ENCODE data around the gene C1orf141.
A peak's percentile ranks its signal among the peaks of the same experiment; 100 is the strongest.
"Not testable (repeated sequence)": the region's sequence is repeated elsewhere in the genome, so short reads cannot be mapped to it uniquely, and the experiment has no call there.

The C1orf141 gene

DNA sequence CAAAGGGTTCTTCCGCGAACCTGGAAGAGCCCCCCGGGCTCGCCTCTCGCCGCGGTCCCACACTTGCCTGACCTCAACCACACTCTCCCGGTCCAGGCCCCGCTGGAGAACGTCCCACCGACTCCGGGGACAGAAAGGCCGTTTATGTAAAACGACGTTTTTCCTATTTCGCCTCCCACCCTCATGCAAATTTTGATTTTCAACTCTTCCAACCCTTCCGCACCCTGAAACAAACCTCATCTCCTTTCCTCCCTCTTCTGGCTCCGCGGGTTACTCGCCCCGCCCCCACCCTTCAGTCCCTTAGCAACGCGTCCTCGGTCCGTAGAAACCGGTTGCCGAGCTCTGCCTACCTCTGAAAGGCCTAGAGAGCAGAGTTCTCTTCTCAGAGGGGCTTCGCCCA lies at the start of gene C1orf141:
C1orf141 (minus strand) TSS at position 276 of the 400 bp plus-strand sequence. CDS start 7,730 bp downstream, outside the sequence.
- DNase-seq (ENCODE audit: low read depth in 2 of 2), result no peak

DNA sequence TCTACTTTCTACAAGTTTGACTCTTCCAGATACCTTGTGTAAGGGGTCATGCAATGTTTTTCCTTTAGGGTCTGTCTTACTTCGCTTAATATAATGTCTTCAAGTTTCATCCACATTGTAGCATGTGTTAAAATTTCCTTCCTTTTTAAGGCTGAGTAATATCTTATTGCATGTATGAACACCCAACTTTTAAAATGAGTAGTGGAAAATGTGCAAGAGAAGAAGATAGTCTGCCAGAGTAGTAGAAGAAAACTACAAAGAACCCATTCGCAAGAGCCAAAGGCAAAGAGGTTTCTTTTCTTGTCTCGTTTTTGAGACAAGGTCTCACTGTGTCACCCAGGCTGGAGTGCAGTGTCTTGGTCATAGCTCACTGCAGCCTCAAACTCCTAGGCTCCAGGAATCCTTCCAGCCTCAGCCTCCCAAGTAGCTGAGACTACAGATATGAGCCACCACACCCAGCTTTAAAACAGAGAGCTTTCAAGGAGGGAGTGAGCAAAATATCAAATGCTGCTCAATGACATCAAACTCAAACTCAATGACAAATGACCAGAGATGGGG lies 40.8 kb upstream of the C1orf141 start:
- DNase-seq (ENCODE audit: low read depth in 2 of 2), result no peak

DNA sequence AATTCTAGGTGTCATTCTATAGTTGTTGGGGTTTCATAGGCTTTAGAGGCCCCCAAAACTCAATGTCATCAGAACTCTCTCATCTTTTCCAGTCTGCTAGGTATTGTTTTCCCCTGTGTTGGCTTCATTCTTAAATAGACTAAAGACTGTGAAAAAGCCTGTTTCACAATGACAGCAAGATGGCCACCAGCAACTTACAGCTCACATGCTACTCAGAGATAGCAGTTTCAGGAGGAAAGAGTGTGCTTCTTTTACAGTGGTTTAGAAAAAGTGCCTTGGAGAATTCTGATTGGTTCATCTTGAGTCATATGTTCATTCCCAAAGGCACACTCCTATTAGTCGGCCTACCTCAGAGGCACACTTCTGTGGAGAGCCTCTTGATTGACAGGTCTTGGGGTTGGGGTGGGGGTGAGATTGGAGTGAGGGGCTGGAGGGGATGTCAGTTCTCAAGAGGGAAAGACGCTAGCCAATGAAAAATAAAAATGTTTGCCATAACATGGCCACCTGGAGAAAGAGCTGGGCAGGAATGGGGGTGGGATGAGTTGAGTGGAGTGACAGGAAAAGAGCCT lies 40.0 kb upstream of the C1orf141 start:
- no peak for DNase-seq (ENCODE audit: low read depth in 2 of 2)

DNA sequence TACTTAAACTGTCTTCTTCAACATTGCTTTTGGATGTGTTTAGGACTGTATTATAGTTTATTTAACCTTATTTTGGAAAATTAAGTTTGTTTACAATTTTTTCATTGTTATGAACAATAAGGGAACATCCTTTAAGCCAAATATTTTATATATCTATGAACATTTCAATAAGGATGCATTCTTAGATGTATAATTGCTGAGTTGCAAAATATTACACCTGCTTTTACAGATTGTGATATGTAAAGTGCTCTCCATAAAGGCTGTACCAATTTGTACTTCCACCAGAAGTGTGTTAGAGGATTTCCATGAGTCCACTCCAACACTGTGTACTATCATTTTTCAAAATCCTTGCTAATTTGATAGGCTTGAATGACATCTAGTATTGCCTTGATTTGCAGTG lies 39.2 kb upstream of the C1orf141 start:
- DNase-seq (ENCODE audit: low read depth in 2 of 2), result no peak

DNA sequence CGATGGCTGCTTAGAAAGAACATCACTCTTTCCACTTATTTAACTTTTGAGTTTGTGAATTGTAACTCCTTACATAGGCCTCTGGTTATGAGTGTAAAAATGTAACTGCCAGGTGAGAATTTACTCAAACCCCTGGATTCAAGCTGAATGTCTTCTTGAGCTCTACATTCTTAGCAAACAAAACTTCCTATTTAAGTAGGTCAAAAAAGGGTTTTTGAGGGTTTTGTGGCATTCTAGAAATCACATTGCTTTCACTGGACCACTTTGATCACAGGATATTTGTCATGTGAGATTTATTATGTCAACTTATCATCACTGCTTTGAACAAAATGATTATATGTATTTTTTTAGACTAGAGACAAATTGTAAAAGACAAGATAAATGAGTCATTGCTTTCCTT lies 37.2 kb upstream of the C1orf141 start:
- DNase-seq (ENCODE audit: low read depth in 2 of 2), result no peak

DNA sequence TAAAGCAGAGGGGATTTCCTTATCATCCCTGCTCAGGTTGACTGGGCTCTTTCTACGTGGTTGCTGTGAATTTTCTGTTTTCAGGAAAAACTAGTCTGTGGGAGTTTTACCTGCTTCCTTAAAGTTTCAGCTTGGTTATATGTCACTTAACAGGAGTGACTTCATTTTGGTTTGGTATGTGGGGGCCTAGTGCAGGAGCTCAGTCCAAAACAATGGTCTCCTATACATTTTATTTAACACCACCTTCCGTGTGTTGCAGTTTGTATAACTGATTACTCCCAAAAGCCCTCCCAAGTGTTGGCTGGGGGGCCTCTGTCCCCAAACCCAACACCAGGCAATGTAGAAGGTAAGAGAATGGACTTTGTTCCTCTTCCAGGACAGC lies 36.8 kb upstream of the C1orf141 start:
- no peak for DNase-seq (ENCODE audit: low read depth in 2 of 2)

DNA sequence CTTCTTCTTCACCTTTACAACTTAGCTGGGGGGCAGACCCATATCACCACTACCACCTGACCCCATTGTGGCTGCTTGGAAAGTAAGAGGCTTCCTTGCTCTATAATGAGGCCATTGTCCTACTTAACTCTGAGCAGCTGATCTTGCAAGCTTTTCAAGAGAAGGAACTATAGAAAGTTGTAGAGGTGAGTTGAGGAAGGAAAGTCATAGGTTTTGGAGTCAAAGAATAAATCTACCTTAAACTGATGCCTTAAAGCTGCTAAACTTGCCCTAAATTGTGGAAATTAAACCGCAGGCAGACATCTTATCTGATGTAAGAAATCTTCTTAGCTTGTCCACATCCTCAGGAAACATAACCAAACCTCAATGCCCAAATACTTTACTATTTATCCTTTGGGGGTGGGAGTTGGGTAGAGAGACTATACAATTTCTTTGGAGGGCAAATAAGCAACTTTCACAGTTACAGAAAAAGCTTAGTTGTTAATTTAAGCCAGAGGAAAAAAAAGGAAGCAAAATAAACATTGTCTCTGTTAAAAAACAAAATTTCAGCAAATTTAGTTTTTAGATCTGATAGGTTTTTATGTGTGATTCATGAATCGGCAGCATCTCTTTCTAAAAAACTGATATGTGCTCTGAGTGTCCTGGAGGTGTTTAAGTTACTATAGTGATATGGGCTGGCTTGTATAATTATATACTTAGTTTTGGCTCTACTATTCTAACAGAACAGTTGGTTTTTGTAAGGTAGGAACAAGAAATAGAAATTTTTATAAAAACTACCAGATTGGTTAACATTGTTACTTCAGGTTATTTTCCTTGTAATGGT lies 36.2 kb upstream of the C1orf141 start:
- no peak for DNase-seq (ENCODE audit: low read depth in 2 of 2)

DNA sequence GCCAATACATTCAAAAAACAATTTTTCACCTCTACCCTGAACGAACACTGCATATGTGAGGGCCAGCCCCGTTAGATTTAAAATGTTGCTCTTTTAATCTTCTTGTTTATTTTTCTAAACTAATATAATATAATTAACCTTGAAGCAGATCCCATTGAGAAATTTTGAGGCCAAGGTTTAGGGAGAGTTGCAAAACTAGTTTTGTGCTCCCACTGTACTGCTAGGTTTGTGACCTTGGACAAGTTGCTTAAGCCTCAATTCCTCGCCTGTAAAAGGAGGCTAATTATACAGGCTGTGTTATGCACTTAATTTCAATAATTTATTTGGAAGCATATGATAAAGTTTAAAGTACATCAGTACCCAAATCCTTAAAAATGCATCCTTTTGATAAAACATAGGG lies 35.2 kb upstream of the C1orf141 start:
- no peak for DNase-seq (ENCODE audit: low read depth in 2 of 2)

DNA sequence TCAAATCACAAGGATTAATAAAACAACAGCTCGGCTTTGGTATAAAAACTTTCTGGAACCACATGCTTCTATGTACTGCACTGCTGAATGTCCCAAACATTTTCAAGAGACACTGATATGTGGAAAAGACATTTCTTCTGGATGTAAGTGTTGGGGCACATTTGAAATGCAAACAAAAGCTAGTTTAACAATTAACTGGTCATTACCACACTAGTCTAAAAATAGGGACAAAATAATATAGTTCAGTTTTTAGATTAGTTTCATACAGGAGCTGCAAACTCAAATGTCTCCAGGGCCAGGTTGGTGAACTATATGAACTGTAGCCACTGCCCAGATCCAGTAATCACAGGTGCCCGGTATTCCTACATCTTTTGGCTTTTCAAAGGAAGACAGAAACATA lies 34.7 kb upstream of the C1orf141 start:
- DNase-seq (ENCODE audit: low read depth in 2 of 2), result no peak

DNA sequence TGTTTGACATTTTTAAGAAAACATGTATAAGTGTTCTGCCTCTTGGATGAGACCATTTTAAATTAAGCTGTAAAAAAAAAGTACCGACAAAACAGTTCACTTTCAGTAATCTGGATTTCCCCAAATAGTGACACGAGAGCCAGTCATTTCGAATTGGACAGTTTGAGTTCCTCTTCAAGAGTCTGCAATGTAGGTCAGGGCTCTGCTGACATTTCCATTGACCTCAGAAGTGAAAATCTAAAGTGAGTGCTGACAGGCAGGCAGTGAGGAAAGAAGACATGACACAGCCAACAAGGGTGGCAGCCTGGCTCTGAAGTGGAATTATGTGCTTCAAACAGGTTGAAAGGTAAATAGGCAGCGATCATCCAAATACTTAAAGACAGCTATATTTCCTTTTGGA lies 31.4 kb upstream of the C1orf141 start, which contains the start of gene IL23R:
IL23R (plus strand) TSS at position 259 of the 400 bp plus-strand sequence. CDS start 1,667 bp downstream, outside the sequence.
- no peak for DNase-seq (ENCODE audit: low read depth in 2 of 2)

DNA sequence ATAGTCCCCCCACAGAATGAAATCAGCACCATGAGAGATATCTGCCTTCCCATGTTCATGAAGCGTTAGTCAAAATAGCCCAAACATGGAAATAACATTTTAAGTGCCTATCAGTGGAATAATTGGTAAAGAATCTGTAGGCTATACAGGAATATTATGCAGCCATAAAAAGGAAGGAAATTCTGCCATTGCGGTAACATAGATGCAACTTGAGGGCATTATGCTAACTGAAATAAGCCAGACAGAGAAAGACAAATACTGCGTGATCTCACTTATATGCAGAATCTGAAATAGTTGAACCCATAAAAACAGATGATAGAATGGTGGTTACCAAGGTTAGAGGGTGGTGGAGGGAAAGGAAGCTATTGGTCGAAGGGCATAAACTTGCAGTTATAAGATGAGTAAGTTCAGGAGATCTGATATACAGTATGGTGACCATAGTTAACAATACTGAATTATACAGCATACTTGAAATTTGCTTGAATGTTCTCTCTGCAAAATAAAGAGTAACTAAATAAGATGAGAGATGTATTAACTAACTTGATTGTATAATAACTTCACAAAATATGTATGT lies 30.8 kb upstream of the C1orf141 start:
- no peak for DNase-seq (ENCODE audit: low read depth in 2 of 2)

DNA sequence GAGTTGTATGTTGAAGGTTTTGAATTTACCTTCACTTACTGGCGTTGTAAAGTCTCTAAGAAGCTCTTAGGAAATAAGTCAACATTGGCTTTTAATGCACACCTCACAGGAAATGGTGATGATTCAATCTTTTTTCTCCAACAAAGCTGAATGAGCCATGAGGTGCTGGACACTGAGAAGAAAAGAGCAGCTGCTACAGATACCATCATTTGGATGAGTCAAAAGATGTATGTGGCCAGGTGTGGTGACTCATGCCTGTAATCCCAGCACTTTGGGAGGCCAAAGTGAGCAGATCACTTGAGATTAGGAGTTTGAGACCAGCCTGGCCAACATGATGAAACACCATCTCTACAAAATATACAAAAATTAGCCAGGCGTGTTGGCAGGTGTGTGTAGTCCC lies 28.2 kb upstream of the C1orf141 start:
- DNase-seq (ENCODE audit: low read depth in 2 of 2), result no peak

DNA sequence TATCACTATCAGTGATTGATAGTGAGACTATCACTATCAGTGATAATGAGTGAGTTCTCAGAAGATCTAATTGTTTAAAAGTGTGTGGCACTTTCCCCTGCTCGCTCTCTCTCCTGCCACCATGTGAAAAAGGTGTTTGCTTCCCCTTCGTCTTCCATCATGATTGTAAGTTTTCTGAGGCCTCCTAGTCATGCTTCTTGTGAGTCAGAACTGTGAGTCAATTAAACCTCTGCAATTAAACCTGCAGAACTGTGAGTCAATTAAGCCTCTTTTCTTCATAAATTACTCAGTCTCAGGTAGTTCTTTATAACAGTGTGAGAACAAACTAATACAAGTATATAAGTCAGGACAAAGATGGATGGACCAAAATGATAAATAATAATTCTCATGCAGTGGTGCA lies 24.5 kb upstream of the C1orf141 start:
- no peak for DNase-seq (ENCODE audit: low read depth in 2 of 2)

DNA sequence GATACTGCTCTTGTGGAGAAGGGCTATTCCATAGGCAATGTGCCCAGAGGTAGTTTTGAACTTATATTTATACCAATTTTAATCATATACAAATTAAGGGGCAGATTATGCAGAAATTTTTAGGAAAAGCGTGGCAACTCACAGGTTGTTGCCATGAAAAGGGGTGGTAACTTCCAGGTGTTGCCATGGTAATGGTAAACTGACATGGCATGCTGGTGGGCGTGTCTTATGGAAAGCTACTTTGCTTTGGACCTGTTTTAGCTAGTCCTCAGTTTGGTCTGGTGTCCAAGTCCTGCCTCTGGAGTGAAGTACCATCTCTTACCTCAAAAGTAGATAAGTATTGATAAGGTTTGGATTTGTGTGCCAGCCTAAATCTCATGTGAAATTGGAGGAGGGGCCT lies 23.6 kb upstream of the C1orf141 start:
- no peak for DNase-seq (ENCODE audit: low read depth in 2 of 2)

DNA sequence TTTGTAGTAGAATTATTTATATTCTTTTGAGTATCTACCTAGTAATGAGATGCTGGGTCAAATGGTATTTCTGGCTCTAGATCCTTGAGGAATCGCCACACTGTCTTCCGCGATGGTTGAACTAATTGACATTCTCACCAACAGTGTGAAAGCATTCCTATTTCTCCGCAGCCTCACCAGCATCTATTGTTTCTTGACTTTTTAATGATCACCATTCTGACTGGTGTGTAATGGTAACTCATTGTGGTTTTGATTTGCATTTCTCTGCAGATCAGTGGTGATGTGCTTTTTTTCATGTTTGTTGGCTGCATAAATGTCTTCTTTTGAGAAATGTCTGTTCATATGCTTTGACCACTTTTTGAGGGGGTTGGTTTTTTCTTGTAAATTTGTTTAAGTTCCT lies 16.2 kb upstream of the C1orf141 start:
- no peak for DNase-seq (ENCODE audit: low read depth in 2 of 2)

DNA sequence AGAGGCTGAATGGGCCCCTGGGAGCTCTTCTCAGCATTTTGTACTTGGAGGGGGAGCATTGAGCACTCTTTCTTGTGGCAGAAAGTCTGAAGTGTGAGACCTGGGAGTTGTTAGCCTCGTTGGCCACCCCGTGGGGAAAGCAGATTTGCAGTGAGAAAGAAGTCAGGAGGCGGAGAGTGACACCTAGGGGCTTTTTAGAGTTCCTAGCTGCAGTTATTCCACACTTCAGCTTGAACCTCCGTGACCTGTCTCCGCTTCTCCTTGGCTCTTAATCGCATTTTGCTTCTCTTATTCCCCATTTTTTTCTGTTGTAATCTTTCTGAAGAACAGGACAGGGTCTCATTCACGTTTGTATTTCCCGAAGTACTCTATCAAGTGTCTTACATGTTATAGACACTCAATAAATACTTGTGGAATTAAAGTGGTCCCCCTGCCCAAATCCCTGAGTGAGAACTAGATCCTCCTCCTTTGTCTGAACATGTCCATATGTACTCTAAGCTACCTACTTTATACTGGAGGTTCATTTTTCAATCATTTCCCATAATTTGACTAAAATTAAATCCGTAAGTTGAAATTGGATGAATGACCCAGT lies 14.5 kb upstream of the C1orf141 start:
- peak; percentile 19 to 21 for DNase-seq (ENCODE audit: low read depth in 2 of 2)

DNA sequence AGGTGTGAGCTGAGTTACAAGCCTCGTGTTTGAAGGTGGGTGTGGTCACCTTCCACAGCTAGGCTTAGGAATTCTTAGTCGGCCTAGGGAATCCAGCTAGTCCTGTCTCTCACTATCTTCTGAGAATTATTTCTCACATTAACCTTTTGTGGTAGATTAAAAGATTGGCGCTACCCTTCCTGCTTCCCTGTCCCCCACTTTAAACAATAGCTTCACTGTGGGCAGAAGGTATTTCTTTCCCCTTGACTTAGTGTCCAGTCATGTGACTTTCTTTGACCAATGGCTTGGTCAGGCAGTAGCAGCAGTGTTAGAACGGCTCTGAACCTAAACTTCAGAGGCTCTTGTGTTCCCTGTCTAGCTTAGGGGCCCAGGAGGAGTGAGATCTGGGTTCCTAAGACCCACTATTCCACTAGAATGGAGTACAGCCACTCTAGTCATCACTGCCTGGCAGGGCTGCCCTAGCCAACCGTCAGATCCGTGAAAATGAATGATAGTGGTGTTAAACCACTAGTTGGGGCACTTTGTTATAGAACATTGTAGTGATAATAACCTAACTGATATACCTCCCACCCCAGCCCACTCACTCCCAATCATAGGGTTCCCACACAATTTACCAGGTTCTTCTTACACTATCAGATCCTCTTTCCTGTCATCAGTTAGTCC lies 13.9 kb upstream of the C1orf141 start:
- no peak for DNase-seq (ENCODE audit: low read depth in 2 of 2)

DNA sequence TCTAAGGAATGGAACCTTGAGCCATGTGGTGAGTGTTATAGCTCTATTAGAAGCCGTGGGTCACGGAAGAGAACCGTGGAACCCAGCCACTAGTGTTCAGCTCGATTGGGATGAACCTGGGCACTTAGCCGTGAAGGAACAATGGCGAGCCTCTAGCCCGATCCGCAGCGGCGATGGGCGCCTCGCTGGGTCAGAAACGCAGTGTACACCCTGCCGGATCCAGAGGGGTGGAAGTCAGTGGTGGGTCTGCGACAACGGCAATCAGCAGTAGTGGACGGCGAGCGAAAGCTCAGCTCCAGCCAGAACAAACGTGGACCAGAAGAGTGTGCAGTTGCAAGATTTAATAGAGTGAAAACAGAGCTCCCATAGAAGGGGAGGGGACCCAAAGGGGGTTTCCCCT lies 13.2 kb upstream of the C1orf141 start:
- DNase-seq (ENCODE audit: low read depth in 2 of 2), result not testable (repeated sequence)

DNA sequence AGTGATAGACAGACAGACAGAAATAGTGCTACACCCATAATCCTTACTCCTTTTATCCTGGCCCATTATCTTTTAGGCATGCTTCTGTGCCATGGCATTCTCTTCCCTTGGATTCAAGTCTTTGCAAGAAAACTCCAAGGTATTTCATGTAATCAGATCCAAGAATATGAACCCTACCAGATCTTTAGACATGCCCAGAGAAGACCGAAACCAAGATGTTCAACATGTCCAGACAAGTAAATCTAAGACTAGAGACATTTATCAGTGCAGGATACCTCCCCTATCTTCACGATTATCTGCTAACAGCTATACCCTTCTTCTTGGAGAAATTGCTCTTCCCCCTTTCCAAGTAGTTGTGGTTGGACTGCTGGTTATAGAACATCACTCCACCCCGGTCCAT lies 11.8 kb upstream of the C1orf141 start:
- no peak for DNase-seq (ENCODE audit: low read depth in 2 of 2)

DNA sequence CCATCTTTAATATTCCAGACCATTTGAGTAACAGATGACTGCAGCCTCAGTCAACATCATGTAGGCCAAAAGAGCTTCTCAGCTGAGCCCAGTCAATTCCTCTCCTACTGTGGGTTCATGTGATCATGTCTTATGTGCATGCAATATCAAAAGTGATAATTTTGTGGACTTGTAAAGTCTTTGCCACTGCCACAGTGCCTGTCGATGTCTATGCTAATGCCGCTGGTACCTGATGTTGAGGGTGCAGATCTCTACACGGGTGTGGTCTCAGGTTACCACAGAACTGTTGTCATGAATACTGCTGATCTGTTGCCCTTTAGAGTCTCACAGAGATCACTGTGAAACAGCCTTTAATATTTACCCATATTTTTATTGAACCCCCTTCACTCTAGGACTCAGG lies 11.3 kb upstream of the C1orf141 start:
- no peak for DNase-seq (ENCODE audit: low read depth in 2 of 2)

DNA sequence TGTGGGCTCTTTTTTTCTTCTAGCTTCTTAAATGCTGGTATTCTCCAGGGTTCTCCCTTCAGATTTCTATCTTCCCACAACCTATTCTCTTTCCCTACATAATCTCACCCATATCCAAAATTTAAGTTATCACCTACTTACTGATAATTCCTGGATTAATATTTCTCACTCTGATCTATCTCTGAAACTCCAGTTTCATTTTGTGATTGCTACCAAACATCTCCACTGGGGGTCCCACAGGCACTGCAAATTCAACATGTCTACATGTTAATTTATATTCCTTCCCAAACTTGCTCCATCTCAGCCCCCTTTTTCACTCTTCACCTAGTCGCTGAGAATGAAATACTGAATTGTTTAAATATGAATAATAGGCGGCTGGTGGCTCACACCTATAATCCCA lies 9.9 kb upstream of the C1orf141 start:
- DNase-seq (ENCODE audit: low read depth in 2 of 2), result no peak

DNA sequence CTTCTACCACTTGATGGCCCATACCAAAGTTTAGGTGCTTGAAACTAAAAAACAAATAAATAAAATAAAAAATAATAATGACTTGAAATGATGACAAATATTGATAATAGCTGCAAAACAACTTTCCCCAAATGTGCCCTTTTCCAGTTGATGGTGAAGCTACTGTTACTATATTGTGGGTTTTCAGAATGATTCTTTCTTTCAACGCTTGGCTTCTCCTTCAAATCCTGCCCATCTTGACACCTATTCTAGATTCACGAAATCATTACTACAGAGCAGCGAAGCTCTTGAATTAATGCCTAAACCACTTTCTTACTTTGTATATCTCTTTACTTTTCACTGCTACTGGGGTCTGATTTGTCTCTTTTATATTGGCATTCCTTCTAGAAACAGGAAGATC lies 9.2 kb upstream of the C1orf141 start:
- DNase-seq (ENCODE audit: low read depth in 2 of 2), result no peak
